GM19035 (cell line): ENCODE results near the gene ELMOD3.
"Not testable (repeated sequence)": the region's sequence is repeated elsewhere in the genome, so short reads cannot be mapped to it uniquely, and the experiment has no call there.

ENCODE experiments used
- ATAC-seq: cut with Tn5 transposase; IDR thresholded peaks from one replicate; pipeline ENCODE4 v1.9.1; 2021; ENCODE audit not compliant: unreplicated experiment

ELMOD3 gene

GRCh38 chr2:85354286-85355072 lies at the start of gene ELMOD3, which contains the start of gene RETSAT:
Gene ELMOD3 (plus strand): TSS chr2:85354769. CDS start chr2:85357199, 2,430 bp downstream.
Gene RETSAT (minus strand): TSS chr2:85354528. CDS start chr2:85354507, 21 bp downstream.
- ATAC-seq: peak; percentile 99

GRCh38 chr2:85307527-85307897 lies 47.1 kb upstream of the ELMOD3 start:
- no peak for ATAC-seq

GRCh38 chr2:85308201-85308600 lies 46.4 kb upstream of the ELMOD3 start:
- no peak for ATAC-seq

DNA sequence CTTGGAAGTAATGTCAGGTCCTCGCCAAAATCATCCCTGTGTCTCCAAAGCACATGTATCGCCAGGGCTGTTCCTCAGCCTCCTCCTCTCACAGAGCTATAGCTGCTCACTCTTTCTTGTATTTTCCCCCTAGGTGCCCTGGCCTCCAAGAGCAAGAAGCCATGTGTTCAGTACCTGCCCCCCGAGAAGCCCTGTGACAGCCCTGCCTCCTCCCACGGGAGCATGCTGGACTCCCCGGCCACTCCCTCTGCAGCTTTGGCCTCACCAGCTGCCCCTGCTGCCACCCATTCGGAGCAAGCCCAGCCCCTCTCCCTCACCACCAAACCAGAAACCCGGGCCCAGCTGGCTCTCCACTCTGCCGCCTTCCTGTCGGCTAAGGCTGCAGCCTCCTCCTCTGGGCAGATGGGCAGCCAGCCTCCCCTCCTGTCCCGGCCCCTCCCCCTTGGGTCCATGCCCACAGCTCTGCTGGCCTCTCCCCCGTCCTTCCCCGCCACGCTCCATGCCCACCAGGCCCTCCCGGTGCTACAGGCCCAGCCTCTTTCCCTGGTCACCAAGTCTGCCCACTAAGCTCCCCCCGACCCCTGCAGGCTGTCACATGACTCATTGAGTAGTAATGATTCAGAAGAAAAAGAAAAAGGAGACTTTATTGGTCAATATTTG lies 45.5 kb upstream of the ELMOD3 start:
- no peak for ATAC-seq

GRCh38 chr2:85309699-85310321 lies 44.8 kb upstream of the ELMOD3 start:
- ATAC-seq: no peak

- ATAC-seq: no peak
Measured at GRCh38 chr2:85310330-85310729, 44.2 kb upstream of the ELMOD3 start.

- no peak for ATAC-seq
Measured at GRCh38 chr2:85312404-85312803, 42.2 kb upstream of the ELMOD3 start.

- ATAC-seq: no peak
Measured at GRCh38 chr2:85314884-85315242, 39.7 kb upstream of the ELMOD3 start.

- not testable (repeated sequence) for ATAC-seq
Measured at GRCh38 chr2:85315921-85316320, 38.6 kb upstream of the ELMOD3 start.

GRCh38 chr2:85318222-85319074 lies 36.1 kb upstream of the ELMOD3 start:
- ATAC-seq: no peak

DNA sequence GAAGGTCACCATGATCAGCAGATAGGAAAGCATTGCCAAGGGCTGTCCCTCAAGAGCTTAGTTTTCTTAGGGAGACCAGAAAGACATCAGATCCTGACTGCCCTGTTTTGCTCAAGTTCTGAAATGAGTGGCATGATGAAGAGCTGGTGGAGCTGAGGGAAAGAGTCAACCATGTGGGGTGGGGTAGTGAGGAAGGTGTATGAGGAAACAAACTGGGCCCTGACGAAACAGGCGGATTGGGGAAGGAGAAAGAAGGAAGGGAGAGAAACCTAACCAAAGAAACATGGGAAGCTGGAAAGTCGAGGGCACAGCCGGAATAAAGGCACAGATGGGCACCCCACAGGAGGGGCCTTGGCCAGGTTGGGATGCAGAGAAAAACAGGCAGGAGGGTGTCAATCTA lies 34.8 kb upstream of the ELMOD3 start:
- ATAC-seq: no peak

DNA sequence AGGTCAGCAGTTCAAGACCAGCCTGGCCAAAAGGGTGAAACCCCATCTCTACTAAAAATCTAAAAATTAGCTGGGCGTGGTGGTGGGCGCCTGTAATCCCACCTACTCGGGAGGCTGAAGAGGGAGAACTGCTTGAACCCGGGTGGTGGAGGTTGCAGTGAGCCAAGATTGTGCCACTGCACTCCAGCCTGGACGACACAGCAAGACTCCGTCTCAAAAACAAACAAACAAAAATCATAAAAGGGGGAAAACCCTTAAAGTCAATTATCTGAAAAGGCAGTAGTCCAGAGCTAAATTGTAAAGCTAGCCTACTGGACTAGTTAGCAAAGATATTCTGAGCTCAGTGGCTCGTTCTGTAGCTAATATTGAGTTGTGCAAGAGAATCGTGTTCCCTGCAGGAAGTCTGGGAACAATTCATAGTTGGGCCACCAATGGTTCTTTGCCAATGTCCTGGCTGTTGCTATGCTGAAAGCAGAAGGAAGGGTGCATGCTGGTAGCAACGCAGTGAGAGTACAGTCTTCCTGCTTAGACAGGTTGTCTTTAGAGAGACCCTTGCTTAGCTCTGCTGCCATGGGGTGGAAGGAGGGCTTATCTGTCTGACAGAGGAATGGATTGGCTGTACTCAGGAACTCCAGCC lies 31.1 kb upstream of the ELMOD3 start:
- no peak for ATAC-seq

- ATAC-seq: not testable (repeated sequence)
Measured at GRCh38 chr2:85323988-85324367, 30.6 kb upstream of the ELMOD3 start.

DNA sequence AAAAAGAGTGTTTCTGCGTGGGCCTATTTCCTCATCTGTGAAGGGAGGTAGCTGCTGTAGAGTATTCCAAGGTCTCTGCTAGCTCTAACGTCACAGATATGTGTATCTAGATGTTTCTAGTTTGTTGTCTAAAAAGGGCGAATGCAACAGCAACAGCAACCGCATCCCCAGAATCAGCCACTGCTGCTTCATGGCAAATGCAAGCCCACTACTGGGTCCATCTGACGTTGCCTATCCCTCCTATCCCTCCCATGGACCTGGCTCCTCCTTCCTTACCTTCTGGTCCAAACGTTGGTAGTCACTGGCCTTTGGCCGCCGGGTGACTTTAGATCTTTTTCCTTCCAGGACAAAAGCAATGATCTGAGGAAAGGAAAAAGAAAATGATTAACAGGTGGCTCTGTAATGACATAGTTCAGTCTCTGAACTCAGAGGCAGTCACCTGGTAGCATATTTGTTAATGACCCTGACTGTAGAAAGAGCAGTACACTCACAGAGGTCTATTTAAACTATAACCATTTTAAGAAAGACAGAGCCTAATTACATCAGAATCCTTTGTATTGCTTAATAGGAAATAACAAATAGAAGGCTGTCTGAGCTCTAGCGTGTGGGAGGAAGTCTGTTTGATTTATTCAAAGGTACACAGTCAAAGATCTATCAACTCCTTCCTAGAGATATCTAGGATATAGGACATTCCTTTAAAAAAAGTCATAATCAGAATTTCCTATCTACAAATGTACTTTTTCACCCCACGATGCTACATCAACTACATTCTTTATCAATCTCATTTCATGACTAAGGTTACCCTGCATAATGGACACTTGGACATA lies 29.7 kb upstream of the ELMOD3 start:
- ATAC-seq: no peak

DNA sequence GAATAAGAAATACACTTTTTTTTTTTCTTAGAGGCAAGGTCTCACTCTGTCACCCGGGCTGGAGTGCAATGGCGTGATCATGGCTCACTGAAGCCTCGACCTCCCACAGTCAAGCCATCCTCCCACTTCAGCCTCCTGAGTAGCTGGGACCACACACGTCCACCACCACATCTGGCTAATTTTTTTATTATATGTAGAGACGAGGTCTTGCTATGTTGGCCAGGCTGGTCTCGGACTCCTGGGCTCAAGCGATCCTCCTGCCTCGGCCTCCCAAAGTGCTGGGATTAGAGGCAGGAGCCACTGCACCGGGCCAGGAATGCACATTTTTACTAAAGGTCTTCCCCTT lies 29.1 kb upstream of the ELMOD3 start:
- ATAC-seq: no peak

GRCh38 chr2:85326406-85327159 lies 28.0 kb upstream of the ELMOD3 start:
- peak; percentile 42 for ATAC-seq

DNA sequence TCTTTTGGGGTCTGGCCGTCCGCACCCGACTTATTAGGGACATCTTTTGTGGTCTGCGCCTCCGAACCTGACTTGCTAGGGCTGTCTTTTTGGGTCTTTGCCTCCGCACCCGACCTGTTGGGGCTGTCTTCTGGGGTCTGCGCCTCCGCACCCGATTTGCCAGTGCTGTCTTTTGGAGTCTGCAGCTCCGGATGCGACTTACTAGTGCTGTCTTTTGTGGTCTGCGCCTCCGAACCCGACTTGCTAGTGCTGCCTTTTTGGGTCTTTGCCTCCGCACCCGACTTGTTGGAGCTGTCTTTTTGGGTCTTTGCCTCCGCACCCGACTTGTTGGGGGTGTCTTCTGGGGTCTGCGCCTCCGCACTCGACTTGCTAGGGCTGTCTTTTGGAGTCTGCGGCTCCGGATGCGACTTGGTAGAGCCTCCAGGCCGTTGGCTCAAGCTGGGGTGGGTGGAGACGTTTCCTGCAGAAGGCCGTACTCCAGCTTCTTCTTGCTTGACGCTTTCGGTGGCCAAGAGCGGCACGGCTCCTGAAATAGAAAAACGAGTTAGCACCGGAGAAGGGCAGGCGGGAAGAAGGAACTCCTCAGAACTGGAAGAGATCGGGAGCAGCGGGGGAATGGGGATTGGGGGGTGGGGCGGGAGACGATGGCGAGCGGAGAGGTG lies 27.3 kb upstream of the ELMOD3 start:
- ATAC-seq: peak; percentile 36

GRCh38 chr2:85327822-85328617 lies 26.5 kb upstream of the ELMOD3 start, which contains the start of gene TGOLN2:
Gene TGOLN2 (minus strand): TSS chr2:85327989. CDS start chr2:85327962, 27 bp downstream.
- ATAC-seq: peak; percentile 83
